Suprapubic skin (tissue), 4 donors: ENCODE data around the gene FBXO17. TPM values are rescaled to one million over a fixed set of nuclear protein-coding genes. Genes with fewer than 3 reads are reported as not detected.

ENCODE experiments used
- DNase-seq, 2 donors: peaks; one replicate each; pipeline ENCODE4 v3.0.0-alpha.2; 2019; ENCODE audit warnings: low spot score in 2 of 2
- H3K27ac ChIP-seq: fragments of 200-600 bp; sonication (generic); one replicate; pipeline ENCODE4 v1.5.1; 2019
- H3K27me3 ChIP-seq: fragments of 200-600 bp; sonication (generic); one replicate; pipeline ENCODE4 v1.5.1; 2019
- H3K36me3 ChIP-seq: fragments of 200-600 bp; sonication (generic); one replicate; pipeline ENCODE4 v1.5.1; 2019
- H3K4me1 ChIP-seq: fragments of 200-600 bp; sonication (generic); one replicate; pipeline ENCODE4 v1.5.1; 2019
- H3K4me3 ChIP-seq: fragments of 200-600 bp; sonication (generic); one replicate; pipeline ENCODE4 v1.5.1; 2019; ENCODE audit warnings: mild to moderate bottlenecking
- H3K9me3 ChIP-seq: fragments of 200-600 bp; sonication (generic); one replicate; pipeline ENCODE4 v1.5.1; 2019
- CTCF ChIP-seq, 2 donors: fragments of 200-600 bp in 1 of 2; fragments of 450-650 bp in 1 of 2; sonication (generic) in 1 of 2; IDR thresholded peaks; one replicate each; pipeline ENCODE4 v1.5.1; 2016 to 2019; ENCODE audit warnings: antibody characterized with exemption in 2 of 2, mild to moderate bottlenecking in 1 of 2, moderate library complexity in 1 of 2
- EP300 ChIP-seq: sonication (generic); formaldehyde crosslinking; IDR thresholded peaks from one replicate; pipeline ENCODE4 v1.6.1; 2017; ENCODE audit warnings: antibody characterized with exemption
- POLR2A ChIP-seq, 2 donors: fragments of 450-650 bp; IDR thresholded peaks; one replicate each; pipeline ENCODE4 v1.6.1; 2017; ENCODE audit warnings: antibody characterized with exemption in 2 of 2, mild to moderate bottlenecking in 2 of 2, moderate library complexity in 2 of 2
- POLR2AphosphoS5 ChIP-seq, 3 donors: sonication (generic); formaldehyde crosslinking; IDR thresholded peaks; one replicate each; pipeline ENCODE4 v1.6.1; 2017; ENCODE audit warnings: antibody characterized with exemption in 3 of 3
- whole genome bisulfite sequencing: methylation state at CpG from one replicate; pipeline ENCODE4 v1.1.5; 2018; 5-methylcytosine and 5-hydroxymethylcytosine counted together
- total RNA-seq, 4 donors: library from RNA; depleted of rRNA; stranded (reverse); fragments of >200 nt; gene quantifications; one replicate each; pipeline ENCODE4 v1.1.0, GENCODE V29; 2016

Gene FBXO17
- total RNA-seq, 4 donors from 2014 or later: 11.3 to 35.1 (median 20.4) TPM

- Histone ChIP-seq H3K27me3 (no peaks in the 10 kb centered on the region), H3K4me3 (peak within 1 kb of the TSS; percentile 72), H3K4me1 (peaks cover 15% of the 10 kb centered on the region), H3K9me3 (no peaks in the 10 kb centered on the region), H3K27ac (peak within 1 kb of the TSS; percentile 86), H3K36me3 (peaks cover 19% of the 10 kb centered on the region)
- TF ChIP-seq EP300 (no peak), POLR2AphosphoS5 (IDR thresholded peaks at IDR 0.05) (peak in 1 of 3 donors; percentile 27), CTCF (IDR thresholded peaks at IDR 0.05) (no peak), POLR2A (IDR thresholded peaks at IDR 0.05) (peak in 1 of 2 donors; percentile 20)
- peak; percentile 99 for DNase-seq
- WGBS: under 1% methylated on average over 19 of the region's 40 CpGs
These were observed 44.6 kb downstream of the FBXO17 start, which contains the start of gene MRPS12 for GRCh38 chr19:38930776-38931520. MRPS12 (plus strand) TSS chr19:38930944; CDS start chr19:38931295, 351 bp downstream.

- WGBS: 10% methylated on average over 9 of the region's 49 CpGs
- Histone ChIP-seq H3K27ac (peak within 1 kb of the TSS; percentile 86), H3K9me3 (no peaks in the 10 kb centered on the region), H3K27me3 (no peaks in the 10 kb centered on the region), H3K4me3 (peak within 1 kb of the TSS; percentile 72), H3K4me1 (peaks cover 15% of the 10 kb centered on the region), H3K36me3 (peaks cover 25% of the 10 kb centered on the region)
- TF ChIP-seq POLR2AphosphoS5 (IDR thresholded peaks at IDR 0.05) (peak in 2 of 3 donors; percentile 8 to 46), POLR2A (IDR thresholded peaks at IDR 0.05) (no peak), CTCF (IDR thresholded peaks at IDR 0.05) (peak; percentile 99 to 100)
- DNase-seq: peak; percentile 96
These were observed 45.4 kb downstream of the FBXO17 start, which contains the start of gene SARS2 for GRCh38 chr19:38929929-38930775. SARS2 (minus strand) TSS chr19:38930763; CDS start chr19:38930736, 27 bp downstream.

- no peak overlapping the region for H3K4me3 ChIP-seq
- peaks cover 15% of the 10 kb centered on the region for H3K4me1 ChIP-seq
- TF ChIP-seq POLR2A (IDR thresholded peaks at IDR 0.05): no peak
- TF ChIP-seq POLR2AphosphoS5 (IDR thresholded peaks at IDR 0.05): no peak
- TF ChIP-seq CTCF (IDR thresholded peaks at IDR 0.05): no peak
- no peak for TF ChIP-seq EP300
- H3K27ac ChIP-seq: no peak overlapping the region
- 68% methylated on average over 4 of the region's 4 CpGs for WGBS
- H3K36me3 ChIP-seq: peaks cover 37% of the 10 kb centered on the region
- DNase-seq: no peak
- no peaks in the 10 kb centered on the region for H3K9me3 ChIP-seq
- H3K27me3 ChIP-seq: no peaks in the 10 kb centered on the region
These were observed 47.0 kb downstream of the FBXO17 start for GRCh38 chr19:38928391-38929001.

- peaks cover 32% of the 10 kb centered on the region for H3K36me3 ChIP-seq
- 97% methylated on average over 7 of the region's 7 CpGs for WGBS
- no peak overlapping the region for H3K4me3 ChIP-seq
- H3K27ac ChIP-seq: no peak overlapping the region
- H3K27me3 ChIP-seq: no peaks in the 10 kb centered on the region
- DNase-seq: no peak
- no peaks in the 10 kb centered on the region for H3K4me1 ChIP-seq
- H3K9me3 ChIP-seq: no peaks in the 10 kb centered on the region
- TF ChIP-seq CTCF (IDR thresholded peaks at IDR 0.05) (no peak), POLR2AphosphoS5 (IDR thresholded peaks at IDR 0.05) (no peak), POLR2A (IDR thresholded peaks at IDR 0.05) (no peak), EP300 (no peak)
These were observed 51.2 kb downstream of the FBXO17 start for GRCh38 chr19:38924388-38924787.
